HG03066 (cell line): ENCODE results near the gene PIP5K1B.
A peak's percentile ranks its signal among the peaks of the same experiment; 100 is the strongest.

Experiments used
- ATAC-seq: cut with Tn5 transposase; IDR thresholded peaks from one replicate; pipeline ENCODE4 v1.9.1; 2021; ENCODE audit warnings: low read depth; ENCODE audit not compliant: unreplicated experiment

PIP5K1B gene

GRCh38 chr9:69012696-69013381, 307.8 kb downstream of the PIP5K1B start:
- ATAC-seq: no peak

GRCh38 chr9:69013382-69013727, 308.3 kb downstream of the PIP5K1B start:
- no peak for ATAC-seq

GRCh38 chr9:69014013-69014412, 309.0 kb downstream of the PIP5K1B start, which contains the start of gene PRKACG:
Gene PRKACG (minus strand): TSS chr9:69014113. CDS start chr9:69014092, 21 bp downstream.
- no peak for ATAC-seq

- no peak for ATAC-seq
Measured at GRCh38 chr9:69016191-69017096, 311.4 kb downstream of the PIP5K1B start.

- ATAC-seq: no peak
Measured at GRCh38 chr9:69018737-69019136, 313.7 kb downstream of the PIP5K1B start.

- ATAC-seq: no peak
Measured at GRCh38 chr9:69019808-69020207, 314.8 kb downstream of the PIP5K1B start.

- ATAC-seq: no peak
Measured at GRCh38 chr9:69020301-69021145, 315.5 kb downstream of the PIP5K1B start.

- no peak for ATAC-seq
Measured at GRCh38 chr9:69023650-69024049, 318.6 kb downstream of the PIP5K1B start.

GRCh38 chr9:69027355-69028097, 322.5 kb downstream of the PIP5K1B start:
- ATAC-seq: peak; percentile 74

- ATAC-seq: no peak
Measured at GRCh38 chr9:69028754-69029153, 323.7 kb downstream of the PIP5K1B start.

- ATAC-seq: no peak
Measured at GRCh38 chr9:69029535-69029934, 324.5 kb downstream of the PIP5K1B start.

GRCh38 chr9:69030851-69031645, 326.0 kb downstream of the PIP5K1B start:
- ATAC-seq: no peak

GRCh38 chr9:69034071-69034470, 329.0 kb downstream of the PIP5K1B start:
- ATAC-seq: no peak

GRCh38 chr9:69035438-69036308, 330.6 kb downstream of the PIP5K1B start, which contains the start of gene FXN:
Gene FXN (plus strand): TSS chr9:69035752. CDS start chr9:69035783, 31 bp downstream.
- peak; percentile 89 for ATAC-seq

GRCh38 chr9:69036309-69036708, 331.3 kb downstream of the PIP5K1B start:
- peak; percentile 38 for ATAC-seq

- no peak for ATAC-seq
Measured at GRCh38 chr9:69036799-69037198, 331.8 kb downstream of the PIP5K1B start.

GRCh38 chr9:69040646-69041045, 335.6 kb downstream of the PIP5K1B start:
- ATAC-seq: no peak
